Calu3 (cell line): ENCODE measurements around the gene TTC28. TPM values are rescaled to one million over a fixed set of nuclear protein-coding genes. Genes with fewer than 3 reads are reported as not detected.

Experiments
- BruUV-seq: library from RNA; stranded (reverse); fragments of 400-500 nt; replicated peaks from 2 replicates; lab custom pipeline; 2021; lab: Mats Ljungman, UMichigan
- CTCF ChIA-PET: fragments of 300-600 bp; sonication (Branson Sonifier 250); formaldehyde crosslinking; loops from one replicate; lab custom pipeline; 2022; ENCODE audit warnings: antibody characterized with exemption; lab: Charles Lee
- DNase-seq: peaks from one replicate; pipeline ENCODE4 v3.0.0; 2022
- H3K27ac Mint-ChIP-seq: one replicate; pipeline ENCODE4 v1.8.0; 2022; ENCODE audit warnings: mixed read lengths; ENCODE audit not compliant: unreplicated experiment
- H3K27me3 Mint-ChIP-seq: one replicate; pipeline ENCODE4 v1.8.0; 2022; ENCODE audit warnings: mixed read lengths; ENCODE audit not compliant: unreplicated experiment
- H3K36me3 Mint-ChIP-seq: one replicate; pipeline ENCODE4 v1.8.0; 2022; ENCODE audit warnings: mild to moderate bottlenecking, moderate library complexity, mixed read lengths; ENCODE audit not compliant: insufficient read depth, unreplicated experiment
- H3K4me1 Mint-ChIP-seq: one replicate; pipeline ENCODE4 v1.8.0; 2022; ENCODE audit warnings: mild to moderate bottlenecking, low read depth, mixed read lengths; ENCODE audit not compliant: unreplicated experiment
- H3K4me3 Mint-ChIP-seq: one replicate; pipeline ENCODE4 v1.8.0; 2022; ENCODE audit warnings: mild to moderate bottlenecking, low read depth, moderate library complexity, mixed read lengths; ENCODE audit not compliant: unreplicated experiment
- H3K9me3 Mint-ChIP-seq: one replicate; pipeline ENCODE4 v1.8.0; 2022; ENCODE audit warnings: low read depth, mixed read lengths; ENCODE audit not compliant: unreplicated experiment
- intact Hi-C: fragments of 100-400 bp; cut with micrococcal nuclease; formaldehyde crosslinking; loops from one replicate; pipeline ENCODE4 v1.10.0; 2022; ENCODE audit not compliant: unreplicated experiment
- total RNA-seq: library from RNA; stranded (reverse); gene quantifications from 2 replicates; pipeline ENCODE4 v1.2.3, GENCODE V29; 2022
- TF ChIP-seq, protein P1 (sequence below): fragments of 200-600 bp; IDR thresholded peaks from one replicate; pipeline ENCODE4 v1.8.0; 2022; ENCODE audit warnings: antibody characterized with exemption; ENCODE audit not compliant: unreplicated experiment

Gene TTC28
- total RNA-seq, 1 experiment from 2014 or later, result 5.2 TPM

DNA sequence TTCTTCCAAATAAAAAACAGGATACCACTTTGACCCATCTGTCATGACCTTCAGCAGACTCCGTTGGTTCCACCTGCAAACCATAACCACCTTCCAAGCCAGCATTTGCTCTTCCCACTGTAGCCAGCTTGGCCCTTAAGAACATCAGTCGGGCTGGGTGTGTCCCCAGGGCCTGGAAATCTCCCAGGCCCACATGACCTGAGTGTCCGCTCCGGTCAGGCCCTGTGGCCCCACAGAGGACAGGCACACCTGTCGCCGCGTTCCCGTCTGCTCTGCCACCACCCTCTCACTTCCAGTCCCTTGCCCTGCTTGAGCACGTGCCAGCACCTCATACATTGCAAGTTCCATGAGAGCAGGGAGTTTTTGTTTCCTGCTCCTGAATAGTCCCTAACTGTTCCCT is 694.9 kb downstream of the TTC28 start:
- intact Hi-C loops, result no loop called here
- H3K27me3 Mint-ChIP-seq, result no peaks in the 10 kb centered on the region
- TF ChIP-seq, protein P1, sequence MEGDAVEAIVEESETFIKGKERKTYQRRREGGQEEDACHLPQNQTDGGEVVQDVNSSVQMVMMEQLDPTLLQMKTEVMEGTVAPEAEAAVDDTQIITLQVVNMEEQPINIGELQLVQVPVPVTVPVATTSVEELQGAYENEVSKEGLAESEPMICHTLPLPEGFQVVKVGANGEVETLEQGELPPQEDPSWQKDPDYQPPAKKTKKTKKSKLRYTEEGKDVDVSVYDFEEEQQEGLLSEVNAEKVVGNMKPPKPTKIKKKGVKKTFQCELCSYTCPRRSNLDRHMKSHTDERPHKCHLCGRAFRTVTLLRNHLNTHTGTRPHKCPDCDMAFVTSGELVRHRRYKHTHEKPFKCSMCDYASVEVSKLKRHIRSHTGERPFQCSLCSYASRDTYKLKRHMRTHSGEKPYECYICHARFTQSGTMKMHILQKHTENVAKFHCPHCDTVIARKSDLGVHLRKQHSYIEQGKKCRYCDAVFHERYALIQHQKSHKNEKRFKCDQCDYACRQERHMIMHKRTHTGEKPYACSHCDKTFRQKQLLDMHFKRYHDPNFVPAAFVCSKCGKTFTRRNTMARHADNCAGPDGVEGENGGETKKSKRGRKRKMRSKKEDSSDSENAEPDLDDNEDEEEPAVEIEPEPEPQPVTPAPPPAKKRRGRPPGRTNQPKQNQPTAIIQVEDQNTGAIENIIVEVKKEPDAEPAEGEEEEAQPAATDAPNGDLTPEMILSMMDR, result no peak
- CTCF ChIA-PET, result no interaction called here
- no peak overlapping the region for H3K27ac Mint-ChIP-seq
- H3K4me1 Mint-ChIP-seq, result no peaks in the 10 kb centered on the region
- H3K9me3 Mint-ChIP-seq, result no peaks in the 10 kb centered on the region
- no peak overlapping the region for H3K4me3 Mint-ChIP-seq
- no TSS peak for BruUV-seq
- no peak for DNase-seq
- peaks cover 4% of the 10 kb centered on the region for H3K36me3 Mint-ChIP-seq

DNA sequence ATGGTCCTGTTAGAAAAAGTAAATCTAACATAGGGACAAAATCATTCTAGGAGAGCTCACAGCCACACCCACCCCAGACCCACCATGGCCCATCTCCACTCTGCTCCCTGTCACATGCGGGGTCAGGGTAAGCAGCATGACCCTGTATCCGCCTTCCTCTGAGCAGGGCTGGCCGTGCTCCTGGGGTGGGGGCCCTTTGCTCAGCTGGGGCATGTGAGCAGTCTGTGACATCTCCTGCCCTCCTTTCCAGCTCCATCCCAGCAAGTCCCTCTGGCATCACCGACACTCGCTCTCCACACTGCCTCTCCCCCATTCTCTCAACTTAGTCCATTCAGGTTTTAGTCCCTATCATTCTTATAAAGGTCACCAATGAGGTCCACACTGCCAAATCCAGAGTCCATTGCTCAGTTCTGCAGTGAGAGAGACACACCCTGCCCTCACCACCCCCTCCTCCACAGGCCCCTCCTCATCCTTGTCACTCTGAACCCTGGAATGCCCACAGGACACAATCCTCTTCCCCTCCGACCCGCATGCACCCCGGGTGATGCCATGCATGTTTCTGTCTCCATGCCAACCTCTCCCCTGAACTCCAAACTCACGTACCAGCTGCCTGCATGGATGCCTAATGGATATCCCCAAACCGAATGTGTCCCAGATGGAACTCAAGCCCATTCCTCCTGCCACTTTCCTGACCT is 695.5 kb downstream of the TTC28 start:
- TF ChIP-seq, protein P1, result no peak
- CTCF ChIA-PET, result interaction anchor here (0.5 kb wide), 1 partner anchor 1273 kb away, joined by 3 read pairs; no protein-coding TSS in a partner anchor
- DNase-seq, result no peak
- no peak overlapping the region for H3K27ac Mint-ChIP-seq
- H3K27me3 Mint-ChIP-seq, result no peaks in the 10 kb centered on the region
- H3K4me1 Mint-ChIP-seq, result no peaks in the 10 kb centered on the region
- no TSS peak for BruUV-seq
- no peak overlapping the region for H3K4me3 Mint-ChIP-seq
- intact Hi-C loops, result no loop called here
- H3K36me3 Mint-ChIP-seq, result peaks cover 4% of the 10 kb centered on the region
- no peaks in the 10 kb centered on the region for H3K9me3 Mint-ChIP-seq

DNA sequence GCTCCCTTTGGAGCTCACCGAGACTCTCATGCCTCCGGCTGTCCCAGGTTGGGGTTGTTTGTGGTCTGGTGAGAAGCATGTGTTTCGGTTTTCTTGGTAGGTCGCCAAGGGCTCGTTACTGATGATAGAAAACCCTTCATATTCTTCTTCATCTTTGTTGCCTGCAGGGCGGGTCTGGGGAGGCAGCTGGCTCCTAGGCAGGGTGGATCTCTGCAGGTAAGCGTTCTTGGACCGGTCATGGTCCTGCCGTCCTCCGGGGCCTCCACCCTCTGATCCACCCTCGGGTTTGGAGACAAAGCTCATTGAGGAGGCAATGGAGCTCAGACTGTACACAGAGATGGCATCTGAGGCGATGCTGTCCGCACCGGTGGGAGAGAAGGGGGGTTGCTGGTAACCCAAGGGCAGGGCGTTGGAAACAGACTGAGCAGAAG is 696.3 kb downstream of the TTC28 start:
- no peak for DNase-seq
- no peaks in the 10 kb centered on the region for H3K9me3 Mint-ChIP-seq
- TF ChIP-seq, protein P1, result no peak
- BruUV-seq, result no TSS peak
- no peak overlapping the region for H3K27ac Mint-ChIP-seq
- H3K27me3 Mint-ChIP-seq, result no peaks in the 10 kb centered on the region
- intact Hi-C loops, result no loop called here
- CTCF ChIA-PET, result interaction anchor here (0.5 kb wide), 1 partner anchor 1272 kb away, joined by 3 read pairs; no protein-coding TSS in a partner anchor
- H3K36me3 Mint-ChIP-seq, result peaks cover 4% of the 10 kb centered on the region
- no peaks in the 10 kb centered on the region for H3K4me1 Mint-ChIP-seq
- no peak overlapping the region for H3K4me3 Mint-ChIP-seq

DNA sequence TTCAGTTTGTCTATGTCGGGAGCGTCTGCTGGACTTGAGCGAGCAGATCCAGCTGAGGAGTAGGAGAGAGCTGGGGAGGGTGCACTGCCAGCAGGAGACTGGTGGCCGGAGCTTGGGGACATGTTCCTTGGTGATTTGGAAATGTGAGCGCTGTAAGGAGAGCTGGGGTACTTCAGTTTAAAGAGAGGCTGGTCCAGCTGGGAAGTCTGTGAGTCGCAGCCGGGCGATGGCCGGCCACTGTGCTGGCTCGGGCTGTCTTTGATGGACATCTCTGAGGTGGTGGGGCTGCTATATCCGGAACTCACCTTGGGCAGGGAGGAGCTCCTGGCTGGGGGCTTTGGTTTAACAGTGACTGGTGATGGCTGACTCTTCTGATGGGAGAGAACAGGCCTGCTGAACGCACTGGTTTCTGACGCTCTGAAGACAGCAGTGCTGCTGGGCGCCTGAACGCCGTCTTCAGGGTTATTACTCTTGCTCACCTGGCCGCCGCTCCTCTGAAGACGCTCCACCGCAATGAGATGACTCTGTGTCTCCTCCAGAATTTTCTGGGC is 696.9 kb downstream of the TTC28 start:
- no TSS peak for BruUV-seq
- TF ChIP-seq, protein P1, result no peak

More for the DNA sequence above, 696.9 kb downstream of the TTC28 start:
- Mint-ChIP-seq H3K27me3 (no peaks in the 10 kb centered on the region), H3K36me3 (peaks cover 4% of the 10 kb centered on the region), H3K27ac (no peak overlapping the region), H3K4me3 (no peak overlapping the region), H3K4me1 (no peaks in the 10 kb centered on the region), H3K9me3 (no peaks in the 10 kb centered on the region)
- CTCF ChIA-PET, result interaction anchor here (1.3 kb wide), 1 partner anchor 8 kb away, joined by 3 read pairs; no protein-coding TSS in a partner anchor
- intact Hi-C loops, result no loop called here
- DNase-seq, result no peak
